NCI-H1417 treated with DMSO at 0.1 percent for 48 hours (cell line): Measurements from ENCODE around the gene PPIB.

Experiments used
- DNase-seq: peaks from one replicate; lab custom pipeline; 2025; lab: John Stamatoyannopoulos, UW

Gene PPIB

DNA sequence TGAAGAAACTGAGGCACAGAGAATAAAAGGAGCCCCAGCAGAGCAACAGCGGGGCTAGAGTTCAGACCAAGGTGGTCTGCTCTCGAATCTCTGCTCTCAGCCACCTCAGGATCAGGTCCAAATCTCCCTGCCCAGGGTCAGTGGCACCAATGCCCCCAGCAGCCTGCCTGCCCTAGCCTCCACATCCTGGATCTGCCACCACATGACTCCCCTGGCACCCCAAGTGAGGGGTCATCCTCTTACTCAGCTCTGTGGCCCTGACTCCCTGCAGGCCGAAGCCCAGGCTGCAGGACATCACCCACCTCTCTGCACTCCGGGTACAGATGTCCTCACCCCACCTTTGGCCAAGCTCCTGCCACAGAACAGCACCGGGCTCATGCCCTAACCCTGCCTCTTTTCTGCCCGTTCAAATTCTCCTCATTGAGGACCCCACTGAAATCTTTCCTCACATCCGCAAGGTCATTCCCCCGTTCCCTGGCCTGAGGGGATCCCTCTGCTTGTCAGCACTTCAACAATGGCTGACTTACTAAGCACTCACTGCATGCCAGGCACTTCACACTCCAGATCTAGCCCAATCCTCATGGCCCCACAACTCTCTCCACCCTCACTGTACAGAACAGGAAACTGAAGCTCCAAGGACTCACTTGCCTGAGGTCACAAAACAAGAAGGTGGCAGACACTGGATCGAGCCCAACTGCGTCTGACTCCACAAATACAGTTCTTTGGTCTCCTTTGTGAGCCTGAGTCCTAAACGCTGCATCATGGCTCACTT lies 4.3 kb downstream of the PPIB start:
- DNase-seq = no peak

DNA sequence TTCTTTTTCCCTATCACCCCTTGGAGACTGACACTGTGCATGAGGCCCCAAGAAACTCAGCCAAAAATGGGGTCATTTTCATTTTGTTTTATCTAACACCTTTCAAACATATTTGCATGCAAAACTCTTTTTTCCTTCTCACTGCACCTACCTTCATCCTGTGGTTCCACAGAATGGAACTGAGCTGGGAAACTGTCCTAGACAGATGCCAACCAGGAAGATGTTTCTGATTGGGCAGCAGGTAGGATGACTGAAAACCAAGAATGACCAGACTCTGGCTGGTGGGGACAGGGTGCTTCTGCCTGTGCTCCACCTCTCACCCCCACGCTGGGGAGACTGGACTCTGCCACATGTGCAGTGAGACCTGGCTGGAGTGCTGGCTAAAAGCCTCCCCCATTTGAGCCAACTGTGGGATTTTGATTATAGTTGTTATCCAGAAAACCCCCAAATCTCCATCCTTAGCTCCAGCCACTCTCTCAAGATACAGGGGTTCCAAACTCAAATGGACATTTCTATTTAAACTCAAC lies 5.2 kb downstream of the PPIB start:
- no peak for DNase-seq

DNA sequence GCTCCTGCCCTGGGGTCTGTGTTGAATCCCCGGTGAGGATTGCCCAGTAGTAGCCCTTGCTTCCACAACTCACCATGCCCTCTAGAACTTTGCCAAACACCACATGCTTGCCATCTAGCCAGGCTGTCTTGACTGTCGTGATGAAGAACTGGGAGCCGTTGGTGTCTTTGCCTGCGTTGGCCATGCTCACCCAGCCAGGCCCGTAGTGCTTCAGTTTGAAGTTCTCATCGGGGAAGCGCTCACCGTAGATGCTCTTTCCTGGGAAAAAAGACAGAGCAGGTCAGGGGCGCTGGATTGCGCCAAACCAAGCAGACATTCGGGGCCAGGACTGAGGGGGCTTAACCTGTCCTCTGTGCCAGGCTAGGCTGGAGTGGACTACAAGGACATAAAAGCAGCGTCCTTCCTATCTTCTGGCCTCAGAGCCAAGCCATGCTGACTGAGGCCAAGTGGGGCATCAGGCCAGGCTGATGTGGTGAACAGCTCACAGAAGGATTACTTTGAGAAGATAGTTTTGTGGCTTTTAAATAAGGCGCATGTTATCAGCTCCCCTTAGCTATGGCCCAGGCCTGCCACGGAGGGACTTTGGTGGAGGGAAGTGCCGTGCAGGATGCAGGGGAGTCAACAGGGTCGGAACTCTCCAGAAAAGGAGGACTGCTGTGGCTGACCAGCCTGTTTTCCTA lies 6.0 kb downstream of the PPIB start:
- DNase-seq = no peak

DNA sequence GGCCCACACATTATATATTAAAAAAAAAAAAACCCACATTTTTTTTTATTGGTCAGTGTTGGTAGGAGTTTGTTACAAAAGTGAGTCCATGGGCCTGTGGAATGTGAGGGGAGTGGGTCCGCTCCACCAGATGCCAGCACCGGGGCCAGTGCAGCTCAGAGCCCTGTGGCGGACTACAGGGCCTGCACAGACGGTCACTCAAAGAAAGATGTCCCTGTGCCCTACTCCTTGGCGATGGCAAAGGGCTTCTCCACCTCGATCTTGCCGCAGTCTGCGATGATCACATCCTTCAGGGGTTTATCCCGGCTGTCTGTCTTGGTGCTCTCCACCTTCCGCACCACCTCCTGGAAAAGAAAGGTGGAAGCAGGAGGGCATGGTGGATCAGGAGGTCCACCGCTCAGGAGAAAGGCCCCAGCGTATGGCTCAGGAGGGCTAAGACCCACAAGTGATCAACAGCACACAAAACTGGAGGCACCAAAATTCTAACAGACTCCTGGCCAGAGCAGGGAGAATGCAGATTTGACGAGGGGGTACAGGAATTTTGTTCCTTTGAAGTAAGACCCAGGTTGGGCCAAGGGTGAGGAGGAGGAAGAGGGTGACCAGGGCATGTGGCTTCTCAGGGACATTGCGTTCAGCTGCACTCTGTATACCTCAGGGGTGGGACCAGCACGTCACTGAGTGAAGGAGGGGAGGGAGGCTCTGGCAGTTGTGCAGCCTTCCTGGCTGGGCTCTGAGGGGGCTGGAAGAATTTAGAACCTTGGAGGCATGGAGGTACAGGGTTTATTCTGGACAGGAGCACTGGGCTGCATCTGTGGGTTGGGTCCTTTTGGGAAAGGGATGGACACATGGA lies 6.8 kb downstream of the PPIB start:
- DNase-seq = no peak

DNA sequence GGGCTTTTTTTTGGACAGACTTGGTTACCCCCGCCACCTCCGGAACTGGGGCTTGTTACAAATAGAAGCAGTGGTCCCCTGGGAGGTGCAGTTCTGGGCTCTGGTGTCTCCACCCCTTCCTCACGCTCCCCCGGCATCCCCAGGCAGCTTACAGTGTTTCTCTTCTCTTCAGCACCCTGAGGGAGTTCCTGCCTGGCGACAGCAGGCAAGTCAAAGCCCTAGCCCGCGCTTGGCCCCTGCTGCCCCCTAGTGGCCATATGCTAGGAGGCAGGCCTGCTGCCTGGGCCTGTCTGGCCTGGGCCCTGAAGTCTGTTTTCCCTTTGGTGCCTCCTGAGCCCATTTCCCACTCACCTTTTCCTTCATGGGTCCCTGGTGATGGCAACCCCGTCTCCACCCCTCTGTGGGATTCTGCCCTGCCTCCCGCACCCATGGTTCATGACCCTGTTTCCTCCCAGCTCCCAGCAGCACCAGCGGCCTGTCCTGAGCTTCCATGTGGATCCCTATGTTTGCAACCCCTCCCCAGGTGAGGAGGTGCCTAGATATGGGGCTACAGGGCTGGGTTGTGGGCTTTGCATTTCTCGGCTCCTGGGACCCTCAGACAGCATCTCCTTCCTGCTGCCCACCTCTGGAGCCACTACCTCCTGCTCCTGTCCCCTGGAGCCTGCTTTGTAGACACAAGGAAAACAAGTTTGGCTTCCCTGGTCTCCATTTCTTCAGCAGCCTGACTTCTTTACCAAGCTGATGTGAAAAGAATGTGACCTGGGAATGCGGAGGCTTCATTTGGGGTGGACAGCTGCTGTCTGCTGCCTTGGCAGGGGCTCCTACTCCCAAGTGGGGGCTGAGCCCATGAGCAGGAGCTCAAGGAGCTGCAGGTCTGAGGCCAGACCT lies 9.1 kb downstream of the PPIB start:
- peak; percentile 58 for DNase-seq

DNA sequence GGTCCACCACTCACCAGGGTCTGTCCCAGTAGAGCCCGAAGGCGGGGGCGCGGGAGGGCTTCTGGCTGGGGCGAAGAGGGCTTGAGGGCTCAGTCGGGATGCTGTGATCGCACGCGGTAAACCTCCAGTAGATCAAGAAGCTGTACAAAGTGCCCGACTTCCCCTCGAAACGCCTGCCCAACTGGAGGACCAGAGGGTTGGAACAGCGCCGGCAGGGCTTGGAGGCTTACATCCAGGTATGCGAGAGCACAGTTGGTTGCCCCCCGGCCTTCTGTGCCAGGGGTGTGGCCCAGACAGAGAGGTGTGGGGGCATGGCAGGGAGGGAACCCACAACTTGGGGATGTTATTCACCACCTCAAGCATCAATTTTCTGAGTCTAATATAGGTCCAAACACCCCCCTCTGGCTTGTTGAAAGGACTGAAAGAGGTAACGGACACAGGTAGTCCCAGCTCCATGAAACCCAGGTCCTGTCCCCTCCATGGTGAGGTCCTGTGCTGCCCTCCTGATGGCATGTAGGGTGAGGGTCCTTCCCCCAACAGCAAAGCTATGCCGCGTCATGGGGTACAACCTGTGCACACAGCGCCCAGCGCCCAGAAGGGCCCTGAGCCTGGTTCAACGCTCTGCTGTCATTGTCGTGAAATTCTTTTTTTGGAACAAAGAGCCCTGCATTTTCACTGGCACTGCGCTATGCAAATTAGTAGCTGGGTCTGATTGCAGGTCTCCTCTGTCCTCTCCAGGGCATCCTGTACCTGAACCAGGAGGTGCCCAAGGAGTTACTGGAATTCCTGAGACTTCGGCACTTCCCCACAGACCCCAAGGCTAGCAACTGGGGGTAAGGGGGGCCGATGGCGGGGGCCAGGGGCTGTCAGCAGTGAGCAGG lies 10.1 kb downstream of the PPIB start:
- no peak for DNase-seq

DNA sequence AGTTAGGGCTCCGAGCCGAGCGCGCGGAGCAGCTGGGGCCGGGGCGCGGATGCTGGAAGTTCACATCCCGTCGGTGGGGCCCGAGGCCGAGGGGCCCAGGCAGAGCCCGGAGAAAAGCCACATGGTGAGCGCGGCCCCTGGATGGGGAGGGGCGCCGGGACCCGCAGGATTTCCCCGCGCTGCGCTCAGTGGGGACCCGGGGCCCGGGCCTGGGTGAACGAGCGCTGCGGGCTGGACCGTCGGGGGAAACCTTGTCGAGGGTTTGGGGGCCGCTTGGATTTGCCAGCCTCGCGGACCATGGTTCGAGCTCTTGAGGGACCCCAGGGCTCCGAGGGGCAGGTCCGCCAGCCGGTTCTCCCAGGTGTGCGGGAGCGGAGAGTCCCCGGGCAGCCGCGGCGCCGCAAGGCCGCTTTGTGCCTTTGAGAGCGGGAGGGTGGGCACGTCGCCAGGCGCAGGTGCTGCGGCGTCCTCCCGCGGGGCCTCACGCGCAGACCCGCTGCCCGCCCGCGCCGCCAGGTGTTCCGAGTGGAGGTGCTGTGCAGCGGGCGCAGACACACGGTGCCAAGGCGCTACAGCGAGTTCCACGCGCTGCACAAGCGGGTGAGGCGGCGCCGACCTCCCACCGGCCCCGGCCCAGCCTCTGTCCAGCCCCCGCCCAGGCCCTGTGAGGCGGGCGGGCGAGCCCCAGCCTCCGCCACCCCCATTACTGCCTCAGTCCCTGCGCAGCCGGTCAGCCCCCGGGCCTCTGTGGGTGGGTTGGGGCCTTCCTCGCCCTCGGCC lies 10.9 kb downstream of the PPIB start, which contains the start of gene SNX22:
Gene SNX22 (plus strand): TSS at position 5 of the 780 bp plus-strand sequence. CDS start 45 bp downstream, at position 50.
- DNase-seq = no peak

DNA sequence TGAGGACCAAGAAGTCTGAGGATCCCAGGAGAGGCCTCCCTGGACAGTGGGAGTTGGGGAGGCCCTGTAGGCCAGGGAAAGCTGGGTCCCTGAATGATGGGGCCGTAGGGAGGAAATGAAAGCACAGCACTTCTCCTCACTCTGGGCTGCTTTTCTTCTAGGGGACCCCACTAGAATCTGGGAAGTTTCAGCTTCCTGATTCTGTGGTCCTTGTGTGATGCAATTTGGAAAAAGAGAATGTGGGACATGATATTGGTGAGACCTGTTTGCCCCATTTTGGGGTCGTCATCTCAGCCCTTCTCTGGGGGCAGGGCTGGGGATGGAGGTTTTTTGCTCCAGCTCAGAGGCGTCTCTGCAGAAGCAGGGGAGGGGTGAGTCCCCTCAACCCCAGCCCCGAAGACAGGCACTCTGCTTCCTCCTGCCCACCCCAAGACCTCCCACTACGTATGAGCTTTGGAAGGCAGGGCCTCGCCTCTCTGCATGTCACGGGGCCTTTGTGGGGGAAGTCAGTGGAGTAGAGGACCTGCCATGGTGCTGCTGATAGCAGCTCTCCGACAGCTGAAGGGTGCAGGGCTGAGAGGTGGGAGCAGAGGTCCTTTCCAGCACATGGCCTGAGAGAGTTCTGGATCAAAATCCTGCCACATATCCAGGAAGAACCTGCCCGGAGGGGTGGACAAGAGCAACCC lies 12.8 kb downstream of the PPIB start:
- no peak for DNase-seq

DNA sequence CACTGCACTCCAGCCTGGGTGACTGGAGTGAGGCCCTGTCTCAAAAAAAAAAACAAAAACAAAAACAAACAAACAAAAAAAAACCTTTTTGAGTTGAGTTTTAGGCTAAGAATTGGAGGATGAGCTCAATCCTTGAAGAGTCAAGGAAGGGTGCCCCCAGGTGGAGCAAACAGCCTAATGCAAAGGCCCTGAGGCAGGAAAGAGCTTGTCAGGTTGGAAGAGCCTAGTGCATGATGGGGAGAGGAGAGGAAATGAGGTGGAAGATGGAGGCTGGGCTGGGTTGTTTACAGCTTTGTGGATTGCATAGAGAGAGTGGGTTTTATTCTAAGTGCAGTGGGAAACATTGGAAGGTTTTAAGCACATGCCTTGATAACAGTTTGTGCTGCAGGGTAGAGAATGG lies 13.4 kb downstream of the PPIB start:
- no peak for DNase-seq

DNA sequence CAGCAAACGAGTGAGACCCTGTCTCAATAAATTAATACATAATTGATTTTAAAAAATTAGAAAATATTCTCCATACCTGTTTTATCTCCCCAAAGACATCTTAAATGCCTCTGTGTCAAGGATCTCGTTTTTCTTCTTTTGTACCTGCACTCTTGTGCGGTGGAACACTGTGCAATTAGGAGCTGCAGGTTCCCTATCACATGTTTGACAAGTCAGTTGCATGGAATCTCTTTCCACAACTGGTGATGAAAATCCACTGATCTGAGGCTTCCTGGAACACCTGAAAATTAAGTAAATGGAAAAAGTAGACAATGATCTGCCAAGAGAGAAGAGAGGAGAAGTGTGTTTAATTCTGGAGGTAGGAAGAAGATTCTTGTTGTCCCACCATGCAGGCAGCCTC lies 14.2 kb downstream of the PPIB start:
- no peak for DNase-seq

DNA sequence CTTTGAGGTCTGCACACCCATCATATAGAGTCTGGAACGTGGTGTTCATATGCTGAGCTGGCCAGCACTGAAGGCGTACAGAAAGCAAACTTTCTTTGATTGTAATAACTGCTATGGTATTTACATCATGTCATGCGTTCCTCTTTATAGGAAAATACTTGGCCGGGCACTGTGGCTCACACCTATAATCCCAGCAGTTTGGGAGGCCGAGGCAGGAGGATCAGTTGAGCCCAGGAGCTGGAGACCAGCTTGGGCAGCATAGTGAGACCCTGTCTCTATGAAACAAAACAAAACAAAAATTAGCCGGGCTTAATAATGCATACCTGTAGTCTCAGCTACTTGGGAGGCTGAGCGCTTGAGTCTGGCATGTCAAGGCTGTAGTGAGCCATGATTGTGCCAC lies 14.7 kb downstream of the PPIB start:
- DNase-seq = no peak

DNA sequence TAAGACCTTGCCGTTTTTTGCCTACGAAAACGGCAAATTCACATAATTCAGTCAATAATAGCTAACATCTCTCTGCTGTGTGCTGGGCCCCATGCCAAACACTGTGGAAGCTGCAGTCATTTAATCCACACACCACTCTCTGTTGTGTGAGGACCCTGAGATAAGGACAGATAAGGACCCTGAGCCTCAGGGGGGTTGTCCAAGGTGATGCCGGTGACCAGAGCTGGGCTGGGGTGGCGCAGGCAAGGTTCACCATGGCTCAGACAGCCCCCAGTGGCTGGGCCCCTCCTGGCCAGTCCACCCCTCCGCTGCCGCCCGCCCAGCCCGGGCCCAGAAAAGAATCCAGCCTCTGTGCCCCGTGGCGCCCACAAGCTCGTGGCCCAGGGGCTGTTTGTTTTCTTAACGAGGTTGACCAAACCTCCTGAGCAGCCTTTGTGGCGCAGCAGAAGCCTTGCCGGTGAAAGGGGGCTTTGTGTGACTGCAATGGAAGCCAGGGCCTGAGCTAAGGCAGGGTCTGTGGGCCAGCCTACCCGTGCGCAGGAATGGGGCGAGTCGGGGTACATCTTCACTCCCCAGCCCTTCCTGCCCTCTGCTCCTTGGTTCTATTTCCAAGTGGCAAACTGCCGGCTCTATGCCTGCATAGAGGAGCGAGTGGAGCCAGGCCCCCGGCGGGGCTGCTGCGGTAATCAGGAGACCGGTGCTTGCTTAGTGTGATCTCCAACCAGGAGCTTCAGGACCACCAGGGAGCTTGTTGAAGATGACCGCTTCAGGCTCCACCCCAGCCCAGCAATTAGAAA lies 15.7 kb downstream of the PPIB start:
- no peak for DNase-seq

DNA sequence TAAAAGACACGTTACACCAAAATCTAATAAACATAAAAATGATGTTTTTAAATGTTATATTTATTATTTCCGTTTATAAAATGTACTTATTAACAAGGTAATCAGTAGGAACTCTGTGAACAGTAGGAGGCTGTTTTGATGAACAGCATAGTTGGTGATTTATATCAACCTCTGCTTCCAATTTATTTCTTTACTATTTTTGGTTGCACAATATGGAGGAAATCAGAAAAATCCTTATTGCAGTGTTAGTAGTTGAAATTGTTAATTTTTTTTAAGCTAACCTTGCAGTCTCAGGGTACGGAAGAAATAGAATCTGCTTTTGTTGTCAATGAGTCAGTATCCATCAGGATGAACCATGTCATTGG lies 16.3 kb downstream of the PPIB start:
- no peak for DNase-seq

DNA sequence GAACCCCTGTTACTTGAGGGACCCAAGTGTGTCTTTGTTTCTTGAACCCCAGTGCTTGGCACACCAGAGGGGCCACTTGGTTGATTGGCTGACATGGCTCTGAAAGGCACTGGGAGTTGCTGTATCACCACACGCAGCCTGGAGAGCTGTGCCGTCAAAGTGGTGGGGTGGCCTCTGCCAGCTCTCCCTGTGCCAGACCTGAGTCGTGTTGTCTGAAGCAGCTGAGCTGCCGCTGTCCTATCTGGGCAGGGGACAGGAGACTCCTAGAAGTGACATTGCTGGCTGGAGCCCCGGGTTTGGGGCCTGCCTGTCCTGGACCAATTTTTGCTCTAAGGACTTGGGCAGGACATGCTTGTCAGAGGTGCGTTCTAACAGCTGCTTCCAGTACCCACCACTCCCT lies 16.8 kb downstream of the PPIB start:
- no peak for DNase-seq

DNA sequence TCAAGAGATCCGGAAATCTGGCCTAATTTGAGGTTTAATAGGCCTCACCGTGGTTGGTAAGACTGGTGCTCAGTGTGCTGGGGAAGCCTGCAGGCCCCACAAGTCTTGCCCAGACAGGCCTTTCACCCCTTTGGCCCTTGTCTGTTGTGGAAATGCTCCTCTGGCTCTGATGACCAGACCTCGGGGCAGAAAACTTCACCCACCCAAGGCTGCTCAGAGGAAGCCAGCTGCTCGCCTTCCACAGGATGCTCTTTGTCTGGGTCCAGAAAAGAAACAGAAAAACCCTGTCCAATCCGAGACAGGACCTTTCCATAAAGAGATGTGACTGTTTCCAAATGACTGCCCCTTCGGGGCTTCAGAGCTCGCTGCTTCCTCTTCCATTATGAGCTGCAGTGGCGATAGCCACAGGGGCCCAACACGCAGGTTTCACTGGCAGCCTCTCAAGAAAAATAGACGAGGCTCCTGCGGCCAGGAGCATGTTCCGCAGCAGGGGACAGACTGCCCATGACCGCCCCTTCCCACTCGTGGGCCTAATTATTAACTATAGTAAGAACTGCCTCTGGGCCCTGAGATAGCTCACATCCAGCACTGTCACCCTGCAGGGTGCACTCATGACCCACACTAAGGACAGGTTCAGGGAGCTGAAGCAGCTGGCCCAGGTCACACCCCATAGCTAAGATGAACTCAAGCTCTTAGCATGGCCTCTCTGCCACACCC lies 18.1 kb downstream of the PPIB start:
- DNase-seq = no peak

DNA sequence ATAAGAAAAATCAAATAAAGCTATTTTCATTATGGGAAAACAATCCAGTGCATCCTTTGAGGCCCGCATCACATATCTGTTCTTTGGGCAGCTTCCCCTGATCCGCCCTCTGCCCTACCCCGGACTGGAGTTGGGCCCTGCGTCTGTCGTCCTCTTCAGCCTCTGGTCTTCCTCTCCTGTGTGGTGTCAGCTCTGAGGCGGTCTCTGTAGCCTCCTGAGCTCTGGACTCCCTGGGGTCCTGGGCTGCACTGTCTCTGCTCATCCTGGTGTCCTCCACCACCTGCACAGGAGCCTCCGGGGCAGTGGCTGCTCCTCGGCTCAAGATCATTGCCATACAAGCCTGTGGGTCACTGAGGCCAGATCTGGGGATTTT lies 18.6 kb downstream of the PPIB start:
- no peak for DNase-seq

DNA sequence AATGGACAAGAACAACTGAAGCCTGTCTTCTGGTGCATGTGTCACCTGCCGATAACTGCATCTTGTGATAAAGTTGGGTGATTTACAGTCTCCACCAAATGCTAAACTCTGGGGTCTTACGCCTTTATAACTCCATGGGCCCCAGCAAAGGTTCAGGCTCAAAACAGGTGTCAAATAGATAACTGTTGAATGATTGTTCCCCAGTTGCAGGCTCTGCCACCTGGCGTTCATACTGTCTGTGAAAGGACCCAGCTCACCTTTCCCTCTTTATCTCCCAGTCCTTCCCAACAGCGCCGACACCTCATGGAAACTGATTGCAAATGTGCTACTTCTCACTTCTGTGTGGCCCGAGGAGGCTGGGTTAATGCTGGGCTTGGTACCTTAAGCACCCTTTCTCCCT lies 19.5 kb downstream of the PPIB start:
- DNase-seq = no peak
